Psoas muscle (tissue), 8 donors: Measurements from ENCODE around the gene CLMN. TPM values are rescaled to one million over a fixed set of nuclear protein-coding genes. Genes with fewer than 3 reads are reported as not detected.
A peak's percentile ranks its signal among the peaks of the same experiment; 100 is the strongest.
"Not testable (repeated sequence)": the region's sequence is repeated elsewhere in the genome, so short reads cannot be mapped to it uniquely, and the experiment has no call there.

Experiments used
- ATAC-seq, 4 donors: fragments of 200-7000 bp; cut with Tn5 transposase; one replicate each; pipeline ENCODE4 v1.9.1; 2020; ENCODE audit warnings: moderate library complexity in 3 of 4, mild to moderate bottlenecking in 2 of 4
- DNase-seq, 2 donors: peaks; one replicate each; pipeline ENCODE4 v3.0.0-alpha.2; 2020
- H3K27ac ChIP-seq: fragments of 200-600 bp; one replicate; pipeline ENCODE4 v1.8.0; 2022
- H3K27me3 ChIP-seq, 3 donors: fragments of 200-600 bp in 1 of 3; one replicate each; pipeline versions ENCODE4 v1.6.1 to v1.8.0; 2013 to 2022; ENCODE audit warnings: low read length in 2 of 3, mild to moderate bottlenecking in 2 of 3, moderate library complexity in 1 of 3; ENCODE audit not compliant: insufficient read depth in 3 of 3
- H3K36me3 ChIP-seq, 2 donors: fragments of 200-600 bp in 1 of 2; one replicate each; pipeline versions ENCODE4 v1.6.1 to v1.8.0; 2013 to 2022; ENCODE audit warnings: low read depth in 1 of 2, mild to moderate bottlenecking in 1 of 2, moderate library complexity in 1 of 2; ENCODE audit not compliant: insufficient read depth in 1 of 2
- H3K4me1 ChIP-seq: fragments of 200-600 bp; one replicate; pipeline ENCODE4 v1.8.0; 2022
- H3K4me3 ChIP-seq: fragments of 200-600 bp; one replicate; pipeline ENCODE4 v1.8.0; 2022; ENCODE audit warnings: mild to moderate bottlenecking
- H3K9me3 ChIP-seq: fragments of 200-600 bp; one replicate; pipeline ENCODE4 v1.8.0; 2022
- WGBS, 3 donors: extraction: QIAGEN DNeasy Blood & Tissue Kit; methylation state at CpG; one replicate each; pipeline versions ENCODE4 v1.1.6 to v1.1.7; 2013; 5-methylcytosine and 5-hydroxymethylcytosine counted together
- intact Hi-C, 2 donors: fragments of 100-400 bp; cut with DNase I; formaldehyde crosslinking; loops; one replicate each; pipeline versions ENCODE4 v1.11.0 to v1.14.2; 2022
- polyA plus RNA-seq, 3 donors: library from polyadenylated mRNA; stranded (reverse); fragments of 200-250 nt; gene quantifications; one replicate each; pipeline ENCODE4 v1.2.3, GENCODE V29; 2013
- total RNA-seq, 4 donors: library from RNA; stranded (reverse); fragmentation: NEBNext Ultra II Directional in 2 of 4; extraction: Animal tissue kit (Norgen Biotek cat#: 25700) in 2 of 4; gene quantifications; one replicate each; pipeline versions ENCODE4 v1.2.1 to v1.2.4, GENCODE V29; 2021 to 2023
- TF ChIP-seq, protein P1 (sequence below): fragments of 200-600 bp; IDR thresholded peaks from one replicate; pipeline ENCODE4 v1.8.0; 2022; ENCODE audit warnings: antibody characterized with exemption
- donor health status: healthy with polysubstance abuse.
- donor health status: DM: no; HTN: no; CAD: no; lungs with moderate emphysema.
- donor health status: Bipolar disorder and iron deficiency.
- donor health status: healthy.
- donor health status: DM: yes; HTN: yes; CAD: no.
- donor health status: DM: no; HTN: no; CAD: no.
- donor health status: DM: no; HTN: no; CAD: no.
- donor health status: DM: yes; HTN: yes; CAD: no.

The CLMN gene
- total and polyA plus RNA-seq, 7 donors = 1.7 to 9.6 (median 3.9) TPM

DNA sequence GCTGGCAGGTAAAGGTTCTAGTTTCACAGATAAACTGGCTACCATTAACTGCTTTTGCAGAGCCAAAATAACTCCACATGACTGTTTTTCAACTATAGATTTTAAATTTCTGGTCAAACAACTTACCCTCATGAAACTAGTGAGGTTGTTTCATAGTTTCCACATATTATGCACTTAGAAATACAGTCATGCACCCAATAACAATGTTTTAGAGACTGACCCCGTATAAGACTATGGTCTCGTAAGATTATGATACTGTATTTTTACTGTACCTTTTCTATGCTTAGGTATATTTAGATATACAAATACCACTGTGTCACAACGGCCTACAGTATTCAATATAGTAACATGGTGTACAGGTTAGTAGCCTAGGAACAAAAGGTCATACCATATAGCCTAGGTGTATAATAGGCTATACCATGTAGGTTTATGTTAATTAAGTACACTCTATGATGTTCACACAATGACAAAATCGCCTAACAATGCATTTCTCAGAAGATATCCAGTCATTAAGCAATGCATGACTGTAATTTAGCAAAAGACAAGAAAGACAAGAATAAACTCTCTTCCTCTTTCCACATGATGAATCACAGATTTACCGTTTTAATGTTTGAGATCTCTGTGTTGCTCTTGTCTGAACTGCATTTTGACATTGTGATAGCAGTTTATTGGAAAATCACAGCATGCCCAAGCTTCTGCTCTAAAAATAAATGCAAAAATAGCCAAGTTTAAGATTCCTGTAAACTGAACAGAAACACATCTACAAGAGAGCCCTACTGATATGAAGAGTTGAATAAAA, 179.4 kb downstream of the CLMN start:
- no peak for DNase-seq
- TF ChIP-seq, protein P1, sequence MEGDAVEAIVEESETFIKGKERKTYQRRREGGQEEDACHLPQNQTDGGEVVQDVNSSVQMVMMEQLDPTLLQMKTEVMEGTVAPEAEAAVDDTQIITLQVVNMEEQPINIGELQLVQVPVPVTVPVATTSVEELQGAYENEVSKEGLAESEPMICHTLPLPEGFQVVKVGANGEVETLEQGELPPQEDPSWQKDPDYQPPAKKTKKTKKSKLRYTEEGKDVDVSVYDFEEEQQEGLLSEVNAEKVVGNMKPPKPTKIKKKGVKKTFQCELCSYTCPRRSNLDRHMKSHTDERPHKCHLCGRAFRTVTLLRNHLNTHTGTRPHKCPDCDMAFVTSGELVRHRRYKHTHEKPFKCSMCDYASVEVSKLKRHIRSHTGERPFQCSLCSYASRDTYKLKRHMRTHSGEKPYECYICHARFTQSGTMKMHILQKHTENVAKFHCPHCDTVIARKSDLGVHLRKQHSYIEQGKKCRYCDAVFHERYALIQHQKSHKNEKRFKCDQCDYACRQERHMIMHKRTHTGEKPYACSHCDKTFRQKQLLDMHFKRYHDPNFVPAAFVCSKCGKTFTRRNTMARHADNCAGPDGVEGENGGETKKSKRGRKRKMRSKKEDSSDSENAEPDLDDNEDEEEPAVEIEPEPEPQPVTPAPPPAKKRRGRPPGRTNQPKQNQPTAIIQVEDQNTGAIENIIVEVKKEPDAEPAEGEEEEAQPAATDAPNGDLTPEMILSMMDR = no peak
- no peaks in the 10 kb centered on the region for H3K36me3 ChIP-seq
- intact Hi-C loops = no loop called here
- no peak overlapping the region for H3K4me3 ChIP-seq
- H3K27ac ChIP-seq = no peak overlapping the region
- peaks cover 9% of the 10 kb centered on the region for H3K9me3 ChIP-seq
- H3K4me1 ChIP-seq = peaks cover 57% of the 10 kb centered on the region
- ATAC-seq = peak in 3 of 4 donors; percentile 33 to 42 (median 35)
- no peaks in the 10 kb centered on the region for H3K27me3 ChIP-seq
- WGBS, 3 donors = 65 to 70% (median 65%) methylated on average over 5 of the region's 5 CpGs

DNA sequence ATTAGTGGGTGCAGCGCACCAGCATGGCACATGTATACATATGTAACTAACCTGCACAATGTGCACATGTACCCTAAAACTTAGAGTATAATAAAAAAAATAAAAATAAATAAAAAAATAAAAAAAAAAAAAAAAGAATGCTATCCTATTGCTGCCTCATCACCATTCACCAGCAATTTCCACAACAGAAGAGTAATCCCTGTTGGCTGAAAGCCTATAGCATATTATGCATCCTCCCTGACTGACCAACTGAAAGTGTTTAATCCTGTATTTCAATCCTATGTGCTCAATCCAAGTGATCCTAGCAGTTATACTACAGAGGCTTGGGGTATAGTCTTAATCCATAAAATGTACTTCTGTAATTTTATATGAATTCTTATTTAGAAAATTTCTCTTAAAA, 180.8 kb downstream of the CLMN start:
- H3K27ac ChIP-seq = no peak overlapping the region
- no peak overlapping the region for H3K4me3 ChIP-seq
- H3K27me3 ChIP-seq = no peaks in the 10 kb centered on the region
- ATAC-seq = no peak
- TF ChIP-seq, protein P1 = no peak
- intact Hi-C loops = no loop called here
- DNase-seq = no peak
- no peaks in the 10 kb centered on the region for H3K9me3 ChIP-seq
- H3K4me1 ChIP-seq = peaks cover 62% of the 10 kb centered on the region
- WGBS, 3 donors = no CpG with 5 or more reads among the region's 1 CpG
- no peaks in the 10 kb centered on the region for H3K36me3 ChIP-seq

DNA sequence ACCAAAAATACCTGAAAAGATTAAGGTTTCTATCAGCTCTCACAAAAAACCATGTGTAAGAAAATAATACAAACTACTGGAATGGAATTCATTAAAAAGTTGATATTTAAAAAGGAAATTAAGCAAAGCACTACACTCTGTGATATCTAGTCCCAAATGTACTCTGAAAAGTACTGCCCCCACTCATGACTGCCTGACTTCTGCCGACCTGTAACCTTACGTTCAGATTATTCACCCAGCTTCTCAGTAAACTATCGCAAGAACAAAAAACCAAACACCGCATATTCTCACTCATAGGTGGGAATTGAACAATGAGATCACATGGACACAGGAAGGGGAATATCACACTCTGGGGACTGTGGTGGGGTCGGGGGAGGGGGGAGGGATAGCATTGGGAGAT, 181.3 kb downstream of the CLMN start:
- H3K9me3 ChIP-seq, DNase-seq, H3K36me3 ChIP-seq, H3K4me3 ChIP-seq, H3K27ac ChIP-seq, ATAC-seq, H3K27me3 ChIP-seq, intact Hi-C loops: not testable (repeated sequence)
- H3K4me1 ChIP-seq = peaks cover 61% of the 10 kb centered on the region
- WGBS, 3 donors = 82 to 94% (median 88%) methylated on average over 4 of the region's 5 CpGs

DNA sequence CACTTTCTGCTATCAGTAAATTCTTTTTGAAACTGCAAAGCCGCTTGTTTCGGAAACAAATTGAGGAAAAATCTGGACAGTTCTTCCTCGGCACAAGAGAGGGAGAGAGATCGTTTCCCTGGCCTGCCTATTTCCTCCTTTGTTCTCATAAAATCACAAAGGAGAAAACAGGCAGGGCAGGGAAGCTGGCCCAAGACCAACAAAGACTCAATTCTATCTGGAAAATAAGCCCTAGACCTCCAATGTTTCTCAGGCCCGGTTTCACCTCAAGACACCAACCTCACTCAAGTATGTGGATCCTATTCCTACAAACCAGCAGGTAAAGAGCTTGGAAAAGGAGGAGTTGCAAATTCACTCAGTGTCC, 181.9 kb downstream of the CLMN start:
- Histone ChIP-seq H3K9me3 (no peaks in the 10 kb centered on the region), H3K27me3 (no peaks in the 10 kb centered on the region), H3K36me3 (peaks cover 0 to 7% of the 10 kb centered on the region in 2 donors), H3K4me3 (no peak overlapping the region), H3K4me1 (peaks cover 58% of the 10 kb centered on the region), H3K27ac (no peak overlapping the region)
- intact Hi-C loops = no loop called here
- ATAC-seq = no peak
- TF ChIP-seq, protein P1 = no peak
- WGBS, 3 donors = 50 to 58% (median 56%) methylated on average over 5 of the region's 5 CpGs
- DNase-seq = no peak

DNA sequence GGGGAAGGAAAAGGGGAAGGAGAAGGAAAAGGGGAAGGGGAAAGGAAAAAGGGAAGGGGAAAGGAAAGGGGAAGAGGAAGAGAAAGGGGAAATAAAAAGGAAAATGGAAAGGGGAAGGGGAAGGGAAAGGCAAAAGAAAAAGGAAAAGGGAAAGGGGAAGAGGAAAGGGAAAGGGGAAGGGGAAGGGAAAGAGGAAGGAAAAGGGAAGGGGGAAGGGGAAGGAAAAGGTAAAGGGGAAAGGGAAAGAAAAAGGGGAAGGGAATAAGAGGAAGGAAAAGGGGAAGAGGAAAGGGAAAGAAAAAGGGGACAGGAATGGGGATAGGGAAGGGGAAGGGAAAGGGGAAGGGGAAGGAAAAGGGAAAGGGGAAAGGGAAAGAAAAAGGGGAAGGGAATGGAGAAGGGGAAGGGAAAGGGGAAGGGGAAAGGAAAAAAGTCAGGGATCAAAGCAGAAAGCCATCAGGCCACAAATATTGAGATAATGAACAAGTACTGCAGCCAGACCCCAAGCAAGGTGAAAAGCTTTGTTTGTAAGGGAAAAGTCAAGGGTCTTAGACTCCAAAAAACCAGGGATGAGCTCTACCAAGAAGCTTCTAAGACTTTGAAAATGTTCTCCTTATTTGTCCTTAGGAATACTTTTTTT, 182.4 kb downstream of the CLMN start:
- H3K9me3 ChIP-seq = no peaks in the 10 kb centered on the region
- peaks cover 0 to 12% of the 10 kb centered on the region in 2 donors for H3K36me3 ChIP-seq
- H3K27ac ChIP-seq = no peak overlapping the region
- H3K27me3 ChIP-seq = no peaks in the 10 kb centered on the region
- intact Hi-C loops = no loop called here
- ATAC-seq (no peak), DNase-seq (no peak)
- no peak overlapping the region for H3K4me3 ChIP-seq
- TF ChIP-seq, protein P1 = no peak
- H3K4me1 ChIP-seq = peaks cover 53% of the 10 kb centered on the region
